Neural progenitor cell (in vitro differentiated cells): Measurements from ENCODE around the gene ARID5B.

Experiments used
- CTCF ChIP-seq: fragments of 200-600 bp; sonication (generic); IDR thresholded peaks from 2 replicates; pipeline ENCODE4 v1.5.1; 2017; ENCODE audit warnings: antibody characterized with exemption, mild to moderate bottlenecking
- EZH2phosphoT487 ChIP-seq: fragments of 200-600 bp; sonication (generic); IDR thresholded peaks from 2 replicates; pipeline ENCODE4 v1.6.1; 2017; ENCODE audit warnings: antibody characterized with exemption

GRCh38 chr10:62058476-62058875, 157.0 kb downstream of the ARID5B start:
- TF ChIP-seq CTCF (no peak), EZH2phosphoT487 (no peak)
